ENCODE data around the gene FBXL17.

The FBXL17 gene

GRCh38 chr5:108220834-108221233 lies 161.1 kb downstream of the FBXL17 start:
- no peaks in the 10 kb centered on the region for H3F3A ChIP-seq (ENCODE audit: insufficient read depth)
- H3K79me2 ChIP-seq (ENCODE audit: insufficient read depth, low read length), result no peaks in the 10 kb centered on the region
- no peaks in the 10 kb centered on the region for H3K9me2 ChIP-seq (replicated peaks; ENCODE audit: insufficient read depth, low read length)
- no peak overlapping the region for H3K9ac ChIP-seq (ENCODE audit: low read length)
- H3K9me3 ChIP-seq (ENCODE audit: insufficient read depth, low read length), result no peaks in the 10 kb centered on the region
- H3K4me3 ChIP-seq (ENCODE audit: insufficient read depth, low read length, poor library complexity, severe bottlenecking), result no peak overlapping the region
- H4K20me1 ChIP-seq (ENCODE audit: low read depth, low read length), result no peaks in the 10 kb centered on the region
- H3K27ac ChIP-seq (ENCODE audit: low read depth, low read length), result no peak overlapping the region
- no peak overlapping the region for H2AFZ ChIP-seq (ENCODE audit: low read depth, low read length, severe bottlenecking)
- no peaks in the 10 kb centered on the region for H3K27me3 ChIP-seq (ENCODE audit: low read length)
- TF ChIP-seq CTCF (IDR thresholded peaks at IDR 0.05; ENCODE audit: insufficient read depth, low read length, poor library complexity, severe bottlenecking), result no peak
- TF ChIP-seq EZH2phosphoT487 (conservative IDR thresholded peaks at IDR 0.05; ENCODE audit: low read length), result no peak
- no peaks in the 10 kb centered on the region for H3K36me3 ChIP-seq (ENCODE audit: low read length)
- H3K4me2 ChIP-seq (ENCODE audit: low read depth, low read length, poor library complexity, severe bottlenecking), result no peak overlapping the region

GRCh38 chr5:108216890-108217289 lies 165.0 kb downstream of the FBXL17 start:
- H3K4me2 ChIP-seq (ENCODE audit: low read depth, low read length, poor library complexity, severe bottlenecking), result no peak overlapping the region
- H3K9ac ChIP-seq (ENCODE audit: low read length), result no peak overlapping the region
- no peaks in the 10 kb centered on the region for H3K9me2 ChIP-seq (replicated peaks; ENCODE audit: insufficient read depth, low read length)
- no peaks in the 10 kb centered on the region for H3K79me2 ChIP-seq (ENCODE audit: insufficient read depth, low read length)
- no peak overlapping the region for H2AFZ ChIP-seq (ENCODE audit: low read depth, low read length, severe bottlenecking)
- H3K4me3 ChIP-seq (ENCODE audit: insufficient read depth, low read length, poor library complexity, severe bottlenecking), result no peak overlapping the region
- no peak for TF ChIP-seq CTCF (IDR thresholded peaks at IDR 0.05; ENCODE audit: insufficient read depth, low read length, poor library complexity, severe bottlenecking)
- no peak for TF ChIP-seq EZH2phosphoT487 (conservative IDR thresholded peaks at IDR 0.05; ENCODE audit: low read length)
- no peak overlapping the region for H3K27ac ChIP-seq (ENCODE audit: low read depth, low read length)
- H3K9me3 ChIP-seq (ENCODE audit: insufficient read depth, low read length), result no peaks in the 10 kb centered on the region
- H3K27me3 ChIP-seq (ENCODE audit: low read length), result no peaks in the 10 kb centered on the region
- H3K36me3 ChIP-seq (ENCODE audit: low read length), result no peaks in the 10 kb centered on the region
- H3F3A ChIP-seq (ENCODE audit: insufficient read depth), result no peaks in the 10 kb centered on the region
- H4K20me1 ChIP-seq (ENCODE audit: low read depth, low read length), result no peaks in the 10 kb centered on the region

GRCh38 chr5:108214857-108215256 lies 167.0 kb downstream of the FBXL17 start:
- no peak for TF ChIP-seq EZH2phosphoT487 (conservative IDR thresholded peaks at IDR 0.05; ENCODE audit: low read length)
- TF ChIP-seq CTCF (IDR thresholded peaks at IDR 0.05; ENCODE audit: insufficient read depth, low read length, poor library complexity, severe bottlenecking), result no peak
- Histone ChIP-seq H3K9me3 (ENCODE audit: insufficient read depth, low read length) (no peaks in the 10 kb centered on the region), H4K20me1 (ENCODE audit: low read depth, low read length) (no peaks in the 10 kb centered on the region), H2AFZ (ENCODE audit: low read depth, low read length, severe bottlenecking) (no peak overlapping the region), H3K4me3 (ENCODE audit: insufficient read depth, low read length, poor library complexity, severe bottlenecking) (no peak overlapping the region), H3K36me3 (ENCODE audit: low read length) (no peaks in the 10 kb centered on the region), H3K9me2 (replicated peaks; ENCODE audit: insufficient read depth, low read length) (no peaks in the 10 kb centered on the region), H3K4me2 (ENCODE audit: low read depth, low read length, poor library complexity, severe bottlenecking) (no peak overlapping the region), H3F3A (ENCODE audit: insufficient read depth) (no peaks in the 10 kb centered on the region), H3K9ac (ENCODE audit: low read length) (no peak overlapping the region), H3K27me3 (ENCODE audit: low read length) (no peaks in the 10 kb centered on the region), H3K27ac (ENCODE audit: low read depth, low read length) (no peak overlapping the region), H3K79me2 (ENCODE audit: insufficient read depth, low read length) (no peaks in the 10 kb centered on the region)

Data from SU-DHL-6 (cell line).